ENCODE results near the gene CIDEB.
A peak's percentile ranks its signal among the peaks of the same experiment; 100 is the strongest.
"Not testable (repeated sequence)": the region's sequence is repeated elsewhere in the genome, so short reads cannot be mapped to it uniquely, and the experiment has no call there.

- TF ChIP-seq, protein P1, sequence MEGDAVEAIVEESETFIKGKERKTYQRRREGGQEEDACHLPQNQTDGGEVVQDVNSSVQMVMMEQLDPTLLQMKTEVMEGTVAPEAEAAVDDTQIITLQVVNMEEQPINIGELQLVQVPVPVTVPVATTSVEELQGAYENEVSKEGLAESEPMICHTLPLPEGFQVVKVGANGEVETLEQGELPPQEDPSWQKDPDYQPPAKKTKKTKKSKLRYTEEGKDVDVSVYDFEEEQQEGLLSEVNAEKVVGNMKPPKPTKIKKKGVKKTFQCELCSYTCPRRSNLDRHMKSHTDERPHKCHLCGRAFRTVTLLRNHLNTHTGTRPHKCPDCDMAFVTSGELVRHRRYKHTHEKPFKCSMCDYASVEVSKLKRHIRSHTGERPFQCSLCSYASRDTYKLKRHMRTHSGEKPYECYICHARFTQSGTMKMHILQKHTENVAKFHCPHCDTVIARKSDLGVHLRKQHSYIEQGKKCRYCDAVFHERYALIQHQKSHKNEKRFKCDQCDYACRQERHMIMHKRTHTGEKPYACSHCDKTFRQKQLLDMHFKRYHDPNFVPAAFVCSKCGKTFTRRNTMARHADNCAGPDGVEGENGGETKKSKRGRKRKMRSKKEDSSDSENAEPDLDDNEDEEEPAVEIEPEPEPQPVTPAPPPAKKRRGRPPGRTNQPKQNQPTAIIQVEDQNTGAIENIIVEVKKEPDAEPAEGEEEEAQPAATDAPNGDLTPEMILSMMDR (IDR thresholded peaks at IDR 0.05) = peak; percentile 76
- not testable (repeated sequence) for TF ChIP-seq POLR2AphosphoS5 (IDR thresholded peaks at IDR 0.05; ENCODE audit: low read depth, low read length); REST (IDR thresholded peaks at IDR 0.05; ENCODE audit: insufficient read depth in 1 of 2, low read depth in 2 of 2, low read length in 1 of 2); SIN3A (IDR thresholded peaks at IDR 0.05; ENCODE audit: borderline replicate concordance, insufficient read depth, low read depth, low read length); TCF7L2 (IDR thresholded peaks at IDR 0.05; ENCODE audit: low read depth, low read length)
Observed at GRCh38 chr14:24327914-24328313, 20.1 kb upstream of the CIDEB start.
